HG03521 (cell line): ENCODE data around the gene HDAC9.

Experiments used
- ATAC-seq: cut with Tn5 transposase; IDR thresholded peaks from one replicate; pipeline ENCODE4 v1.9.1; 2021; ENCODE audit warnings: mild to moderate bottlenecking, moderate library complexity; ENCODE audit not compliant: unreplicated experiment

Gene HDAC9

GRCh38 chr7:18494406-18494805 is 1.1 kb upstream of the HDAC9 start:
- no peak for ATAC-seq

- no peak for ATAC-seq
Measured at GRCh38 chr7:18494821-18495408, 634 bp upstream of the HDAC9 start.

GRCh38 chr7:18496341-18496700 is 772 bp downstream of the HDAC9 start:
- no peak for ATAC-seq

- ATAC-seq: no peak
Measured at GRCh38 chr7:18497082-18497481, 1.5 kb downstream of the HDAC9 start.

GRCh38 chr7:18497800-18498199 is 2.3 kb downstream of the HDAC9 start:
- no peak for ATAC-seq

GRCh38 chr7:18498341-18498740 is 2.8 kb downstream of the HDAC9 start:
- no peak for ATAC-seq

- ATAC-seq: no peak
Measured at GRCh38 chr7:18499407-18500177, 4.0 kb downstream of the HDAC9 start.

- ATAC-seq: no peak
Measured at GRCh38 chr7:18503126-18503866, 7.7 kb downstream of the HDAC9 start.

GRCh38 chr7:18504965-18505364 is 9.4 kb downstream of the HDAC9 start:
- ATAC-seq: no peak

- ATAC-seq: peak; percentile 58
Measured at GRCh38 chr7:18505870-18506460, 10.4 kb downstream of the HDAC9 start.

GRCh38 chr7:18508443-18509427 is 13.2 kb downstream of the HDAC9 start:
- ATAC-seq: peak; percentile 81

- no peak for ATAC-seq
Measured at GRCh38 chr7:18509481-18509880, 13.9 kb downstream of the HDAC9 start.

- no peak for ATAC-seq
Measured at GRCh38 chr7:18511351-18512140, 16.0 kb downstream of the HDAC9 start.

GRCh38 chr7:18513343-18513742 is 17.8 kb downstream of the HDAC9 start:
- no peak for ATAC-seq

GRCh38 chr7:18515067-18515466 is 19.5 kb downstream of the HDAC9 start:
- ATAC-seq: no peak

- ATAC-seq: no peak
Measured at GRCh38 chr7:18517646-18518045, 22.1 kb downstream of the HDAC9 start.

GRCh38 chr7:18518555-18518954 is 23.0 kb downstream of the HDAC9 start:
- ATAC-seq: no peak

- peak; percentile 66 for ATAC-seq
Measured at GRCh38 chr7:18520450-18521235, 25.1 kb downstream of the HDAC9 start.

GRCh38 chr7:18521236-18521589 is 25.7 kb downstream of the HDAC9 start:
- ATAC-seq: no peak
